CD4-positive, alpha-beta T cell treated with Interleukin-2 at 100 ng/mL for 4 hours (primary cell): ENCODE data around the gene GFOD1.
"Not testable (repeated sequence)": the region's sequence is repeated elsewhere in the genome, so short reads cannot be mapped to it uniquely, and the experiment has no call there.

Experiments
- DNase-seq: peaks from one replicate; pipeline ENCODE4 v3.0.0-alpha.2; 2020; ENCODE audit warnings: low spot score

The GFOD1 gene

DNA sequence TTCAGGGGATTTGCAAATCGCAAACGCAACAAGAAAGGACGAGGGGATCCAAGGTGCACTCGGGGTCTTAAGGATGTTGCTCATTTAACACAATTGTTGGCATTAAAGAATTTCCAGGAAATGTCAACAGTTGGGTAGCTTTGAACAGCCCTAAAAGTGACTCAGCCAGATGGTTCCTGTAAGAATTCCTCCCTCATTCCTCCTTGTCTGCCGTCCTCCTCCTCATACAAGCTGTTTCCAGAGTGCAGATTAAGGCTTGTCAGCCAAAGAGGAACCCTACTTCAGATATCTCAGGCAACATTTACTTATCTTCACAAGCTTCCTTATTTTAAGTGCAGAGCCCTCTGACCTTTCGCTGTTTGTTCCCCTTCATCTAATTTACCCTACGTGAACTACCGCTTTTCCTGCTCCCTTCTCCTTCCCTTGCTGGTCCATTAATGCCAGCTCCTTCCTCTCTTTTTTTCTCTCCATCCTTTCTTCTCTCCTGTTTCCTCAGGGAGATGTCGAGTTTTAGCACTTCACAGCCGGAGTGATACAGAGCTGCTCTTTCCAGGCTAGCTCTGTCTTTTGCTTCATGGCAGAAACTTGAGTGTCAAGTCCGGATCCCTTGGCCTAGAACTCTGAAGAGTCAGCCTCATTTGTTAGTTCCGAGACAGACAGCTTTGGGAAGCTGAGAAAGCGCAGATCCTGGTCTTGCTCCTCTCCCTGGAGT lies 132.9 kb downstream of the GFOD1 start:
- no peak for DNase-seq

GRCh38 chr6:13352165-13352564 lies 135.2 kb downstream of the GFOD1 start:
- DNase-seq: no peak

GRCh38 chr6:13351271-13351670 lies 136.1 kb downstream of the GFOD1 start:
- DNase-seq: no peak

GRCh38 chr6:13349811-13350506 lies 137.4 kb downstream of the GFOD1 start:
- no peak for DNase-seq

- DNase-seq: no peak
Observed at GRCh38 chr6:13348334-13349113, 138.9 kb downstream of the GFOD1 start.

DNA sequence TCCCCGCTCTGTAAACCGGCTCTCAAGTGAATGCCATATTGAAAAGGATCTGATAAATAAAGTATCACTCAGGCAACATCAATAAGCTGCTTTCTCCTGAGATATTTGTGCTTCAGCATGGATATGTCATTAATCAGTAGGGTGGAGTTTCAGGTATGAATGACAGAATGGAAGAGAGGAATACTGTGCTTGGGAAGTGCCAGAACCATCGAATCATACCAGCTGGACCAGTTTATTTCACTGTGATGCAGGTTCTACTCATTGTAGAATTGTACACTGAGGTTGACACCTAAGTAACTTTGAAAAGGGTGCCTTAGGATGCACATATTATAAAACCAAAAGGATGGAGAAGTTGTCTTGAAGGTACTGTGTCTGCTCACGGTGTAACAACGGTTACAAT lies 141.2 kb downstream of the GFOD1 start:
- DNase-seq: no peak

DNA sequence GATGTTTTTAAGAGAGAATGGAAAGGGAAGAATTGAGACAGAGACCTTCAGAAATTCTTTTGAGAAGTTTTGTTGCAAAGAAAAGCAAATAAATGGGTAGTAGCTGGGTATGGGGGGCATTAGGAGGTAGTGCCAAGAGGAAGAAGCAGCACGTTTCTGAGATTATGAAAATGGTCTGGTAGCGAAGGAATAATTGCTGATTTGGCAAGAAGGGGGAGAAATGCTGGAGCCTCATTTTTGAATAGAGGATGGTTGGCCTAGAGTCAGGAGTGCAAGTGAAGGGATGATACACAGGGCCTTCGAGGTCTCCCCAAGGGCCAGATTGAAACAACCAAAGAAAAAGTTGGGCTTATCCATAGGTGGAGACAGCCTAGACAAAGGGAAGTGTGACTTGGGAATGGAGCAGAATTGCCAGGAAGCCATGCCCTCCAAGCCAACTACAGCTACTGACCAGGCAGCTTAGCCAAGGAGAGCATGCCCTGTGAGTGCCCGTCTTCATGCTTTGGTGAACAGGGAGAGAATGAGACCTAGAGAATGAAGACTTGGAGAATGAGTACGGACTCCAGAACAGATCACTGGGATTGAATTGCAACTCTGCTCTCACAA lies 144.9 kb downstream of the GFOD1 start:
- DNase-seq: no peak

DNA sequence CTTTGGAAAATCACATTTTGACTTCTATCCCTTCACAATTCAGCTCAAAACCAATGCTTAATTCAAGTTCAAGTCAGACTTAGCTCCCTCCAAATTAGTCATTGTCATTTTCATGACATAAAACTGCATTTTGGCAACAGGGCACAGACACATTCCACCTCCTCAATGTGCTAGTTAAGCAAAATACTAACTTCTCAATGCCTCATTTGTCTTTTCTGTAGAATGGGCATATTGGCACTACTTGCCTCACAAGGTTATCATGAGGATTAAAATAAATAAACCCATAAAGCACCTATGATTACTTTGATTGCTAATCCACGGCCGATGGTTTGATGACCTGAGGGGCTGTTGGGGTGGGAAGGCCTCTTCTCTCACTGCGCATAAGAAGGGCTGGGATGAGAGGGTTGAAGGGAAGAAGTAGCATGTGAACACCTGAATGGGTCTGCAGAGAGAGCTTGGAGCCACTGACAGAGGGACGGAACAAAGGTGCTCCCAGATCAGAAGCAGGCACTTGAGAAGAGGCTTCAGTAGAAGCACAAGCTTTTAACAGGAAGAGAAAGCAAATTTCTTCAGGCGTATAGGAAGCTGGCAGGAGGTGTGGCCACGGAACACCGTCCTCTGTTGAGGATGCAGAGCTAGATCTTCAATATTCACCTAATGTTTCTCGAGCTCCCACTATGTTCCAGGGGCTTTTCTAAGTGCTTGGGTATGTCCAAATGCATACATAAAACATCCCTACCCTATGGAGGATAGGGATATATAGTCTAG lies 147.4 kb downstream of the GFOD1 start:
- DNase-seq: no peak

GRCh38 chr6:13338038-13338437 lies 149.4 kb downstream of the GFOD1 start:
- no peak for DNase-seq

- peak; percentile 69 for DNase-seq
Observed at GRCh38 chr6:13336553-13336952, 150.8 kb downstream of the GFOD1 start.

GRCh38 chr6:13334953-13335352 lies 152.4 kb downstream of the GFOD1 start:
- no peak for DNase-seq

- DNase-seq: no peak
Observed at GRCh38 chr6:13332349-13332706, 155.1 kb downstream of the GFOD1 start.

GRCh38 chr6:13331516-13332348 lies 155.7 kb downstream of the GFOD1 start:
- DNase-seq: peak; percentile 59

DNA sequence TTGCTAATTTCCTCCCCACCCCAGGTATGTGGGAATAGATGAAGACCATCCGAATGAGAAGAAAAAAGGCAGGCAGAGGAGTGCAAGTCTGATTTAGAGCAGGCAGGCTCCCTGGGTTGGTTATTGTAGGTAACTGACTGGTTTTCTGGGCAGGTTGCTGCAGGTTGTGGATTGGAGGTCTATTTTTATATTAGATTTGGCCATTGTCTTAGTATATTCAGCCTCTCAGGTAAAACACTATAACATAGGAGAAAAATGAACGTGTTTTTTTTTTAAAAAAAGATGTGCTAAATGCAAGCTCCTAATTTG lies 158.6 kb downstream of the GFOD1 start:
- no peak for DNase-seq

GRCh38 chr6:13328076-13328874 lies 159.1 kb downstream of the GFOD1 start, which contains the start of gene TBC1D7:
Gene TBC1D7, minus strand, starts transcription at chr6:13328537. Its CDS starts 1,639 bp downstream, at chr6:13326898.
- DNase-seq: peak; percentile 94

GRCh38 chr6:13327691-13328075 lies 159.7 kb downstream of the GFOD1 start:
- DNase-seq: peak; percentile 13

- DNase-seq: not testable (repeated sequence)
Observed at GRCh38 chr6:13326031-13326586, 161.3 kb downstream of the GFOD1 start.

DNA sequence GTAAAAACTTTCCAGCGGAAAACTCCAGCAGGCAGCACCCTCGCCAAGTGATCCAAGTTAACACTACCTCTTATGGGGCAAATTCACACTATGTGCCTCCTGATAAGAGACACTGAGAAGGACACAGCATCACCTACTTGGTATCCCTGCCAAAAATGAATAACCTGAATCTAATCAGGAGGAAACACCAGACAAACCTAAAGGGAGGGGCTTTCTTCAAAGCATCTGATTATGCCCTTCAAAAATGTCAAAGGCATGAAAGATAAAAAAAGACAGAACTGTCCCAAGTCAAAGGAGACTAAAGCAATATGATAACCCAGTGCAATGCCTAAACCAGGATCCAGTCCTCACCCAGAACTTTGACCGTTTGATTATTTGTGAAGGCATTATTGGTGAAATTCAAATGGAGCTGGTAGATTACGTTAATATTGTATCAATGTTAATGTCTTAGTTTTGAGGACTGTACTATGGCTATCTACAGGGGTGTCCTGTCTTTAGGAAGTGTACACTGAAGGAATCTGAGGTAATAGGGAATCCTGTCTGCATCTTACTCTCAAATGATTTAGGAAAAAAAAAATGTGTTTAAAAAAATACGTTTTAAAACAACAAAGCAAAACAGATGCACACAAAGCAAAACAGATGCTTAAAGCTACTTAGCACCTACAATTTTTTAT lies 167.4 kb downstream of the GFOD1 start:
- no peak for DNase-seq

GRCh38 chr6:13318821-13319220 lies 168.6 kb downstream of the GFOD1 start:
- DNase-seq: no peak
